HG03097 (cell line): ENCODE measurements around the gene TRIM32.

Experiments used
- ATAC-seq: cut with Tn5 transposase; IDR thresholded peaks from one replicate; pipeline ENCODE4 v1.9.1; 2021; ENCODE audit not compliant: unreplicated experiment, low FRiP score

TRIM32 gene

DNA sequence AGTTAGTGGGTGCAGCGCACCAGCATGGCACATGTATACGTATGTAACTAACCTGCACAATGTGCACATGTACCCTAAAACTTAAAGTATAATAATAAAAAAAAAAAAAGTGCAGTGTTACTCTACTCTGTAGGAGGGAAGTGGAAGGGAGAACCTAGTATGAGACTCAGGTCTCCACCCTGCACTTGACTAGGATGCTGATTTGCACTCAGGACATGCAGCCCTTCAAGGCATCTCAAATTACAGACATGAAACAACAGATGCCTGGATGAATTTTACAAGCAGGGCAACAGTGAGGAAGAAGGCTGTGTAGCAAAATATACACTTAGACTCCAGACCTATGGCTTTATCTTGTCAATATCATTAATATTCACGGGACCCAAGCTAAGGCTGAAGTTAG lies 16.5 kb downstream of the TRIM32 start:
- no peak for ATAC-seq

DNA sequence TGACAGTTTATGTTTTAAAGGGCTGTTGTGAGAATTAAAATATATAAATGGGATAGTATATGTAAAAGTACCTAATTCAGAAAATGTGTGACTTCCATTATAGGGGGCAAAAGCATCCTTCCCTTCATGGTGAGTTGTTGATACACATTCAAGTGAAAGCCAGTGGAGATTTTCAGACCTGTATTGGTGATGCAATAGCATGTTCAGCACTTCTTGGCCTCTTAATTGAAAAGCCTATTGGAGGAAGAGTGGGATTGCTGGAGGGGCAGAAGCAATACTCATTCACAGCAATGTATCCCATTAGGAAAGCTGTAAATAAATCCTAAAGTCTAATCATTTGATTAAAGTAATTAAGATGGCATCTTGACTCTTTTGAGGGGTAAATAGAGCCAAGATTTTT lies 17.4 kb downstream of the TRIM32 start:
- ATAC-seq: no peak

DNA sequence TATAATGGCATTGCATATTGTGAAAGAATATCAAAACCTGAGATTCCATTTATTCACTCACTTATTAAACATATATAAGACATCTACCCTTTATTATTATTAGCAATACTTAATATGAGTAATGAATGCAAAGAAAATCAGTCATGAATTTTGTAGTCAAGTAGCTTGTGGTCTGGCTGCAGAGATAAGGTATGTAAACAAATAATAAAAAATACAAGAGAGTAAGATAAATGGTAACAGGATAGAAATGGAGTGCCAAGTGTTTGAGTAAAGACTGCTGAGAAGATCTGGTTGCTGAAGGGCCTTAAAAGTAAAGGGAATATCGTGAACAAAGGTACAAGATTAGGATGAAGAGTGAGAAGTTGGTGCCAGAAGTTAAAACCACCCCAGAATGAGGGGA lies 18.4 kb downstream of the TRIM32 start:
- no peak for ATAC-seq

DNA sequence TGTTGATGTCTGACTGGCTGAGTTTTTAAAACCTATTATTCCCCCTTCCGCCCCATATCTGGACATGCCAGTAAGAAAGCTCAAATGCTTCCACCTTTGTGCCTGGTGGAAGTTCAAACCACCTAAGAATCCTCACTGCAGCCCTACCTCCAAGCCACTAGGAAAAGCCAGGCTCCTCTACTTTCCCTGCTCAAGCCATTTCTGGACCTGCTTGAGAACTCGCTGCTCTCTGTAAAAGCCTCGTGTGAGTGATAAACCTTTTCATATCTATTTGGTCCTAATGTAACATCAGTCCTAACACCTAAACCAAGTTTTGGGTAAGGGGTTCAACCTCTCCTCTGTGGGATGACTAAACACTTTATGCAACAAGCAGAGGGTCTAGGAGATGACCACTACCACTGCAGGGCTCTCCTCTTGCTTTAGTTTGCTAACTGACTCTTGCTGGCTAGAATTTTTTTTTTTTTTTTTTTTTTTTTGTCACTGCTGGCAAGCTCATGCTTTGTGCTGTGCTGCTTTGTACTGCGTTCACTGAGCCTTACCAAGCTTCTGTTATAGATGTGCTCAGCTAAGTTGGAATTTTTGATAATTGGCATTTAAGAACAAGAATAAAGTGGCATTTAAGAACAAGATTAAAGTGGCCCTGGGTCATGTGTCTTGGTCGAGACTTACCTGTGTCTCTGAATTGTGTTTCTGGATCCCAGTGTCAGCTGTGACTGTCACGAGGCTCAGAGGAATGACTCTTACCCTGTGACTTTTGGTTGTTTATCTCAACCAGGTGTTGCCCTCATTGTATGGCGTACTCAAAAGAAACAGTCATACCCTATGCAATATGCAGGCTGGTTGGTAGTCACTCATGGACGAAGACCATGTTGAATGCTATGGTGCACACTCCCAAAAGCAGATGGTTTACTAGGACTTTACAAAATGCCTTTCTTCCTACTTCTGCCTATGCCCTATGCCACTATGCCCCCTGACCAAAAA lies 19.5 kb downstream of the TRIM32 start:
- ATAC-seq: no peak

DNA sequence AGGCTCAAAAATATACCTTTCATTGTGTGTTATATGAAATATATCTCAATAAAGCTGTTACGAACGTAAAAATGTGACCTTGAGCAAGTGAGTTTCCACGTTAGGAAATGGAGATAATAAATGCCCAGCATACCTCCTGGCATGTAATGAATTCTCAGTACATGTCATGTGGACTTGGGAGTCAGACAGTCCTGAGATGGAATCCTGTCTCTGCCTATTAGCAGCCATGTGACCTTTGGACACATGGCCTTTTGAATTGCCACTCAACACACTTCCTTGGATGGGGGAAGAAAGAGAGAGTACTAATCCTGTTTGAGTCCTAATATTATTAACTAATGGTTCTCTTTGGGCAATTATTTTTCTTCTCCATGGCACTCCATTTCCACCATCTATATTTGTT lies 25.7 kb downstream of the TRIM32 start:
- ATAC-seq: no peak

DNA sequence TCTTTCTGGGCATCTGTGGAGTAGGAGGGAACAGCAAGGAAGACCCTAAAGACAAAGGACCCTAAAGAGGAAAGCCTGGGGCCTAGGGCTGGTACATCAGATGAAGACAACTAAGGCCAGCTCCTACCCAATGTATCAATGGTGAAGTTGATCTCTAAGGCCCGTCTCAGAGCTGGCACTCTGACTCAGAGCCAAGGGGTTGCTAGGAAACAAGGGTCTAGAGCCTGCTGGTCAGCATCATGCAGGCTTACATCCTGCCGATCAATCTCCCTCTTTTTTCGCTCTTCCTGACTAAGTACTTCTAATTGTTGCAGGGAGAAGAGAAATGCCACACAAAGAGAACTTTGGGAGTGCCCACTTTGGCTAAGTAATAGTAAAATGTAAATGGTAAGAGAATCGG lies 26.2 kb downstream of the TRIM32 start:
- ATAC-seq: no peak

DNA sequence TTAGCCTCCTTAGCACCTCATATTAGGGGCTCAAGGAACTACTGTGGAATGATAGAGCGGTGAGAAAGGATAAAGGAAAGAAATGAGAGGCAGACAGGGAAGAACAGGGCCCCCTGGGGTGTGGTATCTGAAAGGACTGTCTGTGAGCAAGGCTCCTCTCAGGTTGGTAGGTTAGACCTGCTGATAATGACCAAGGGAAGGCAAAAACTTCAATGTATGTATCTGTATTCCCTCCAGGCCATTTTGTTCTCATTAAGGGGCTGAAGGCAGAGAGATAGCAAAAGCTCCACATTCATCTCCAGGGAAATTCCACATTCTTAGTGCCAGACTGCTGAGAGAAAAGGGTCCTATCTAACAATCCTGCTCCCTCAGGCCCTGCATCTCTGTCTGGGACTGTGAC lies 28.6 kb downstream of the TRIM32 start:
- no peak for ATAC-seq

DNA sequence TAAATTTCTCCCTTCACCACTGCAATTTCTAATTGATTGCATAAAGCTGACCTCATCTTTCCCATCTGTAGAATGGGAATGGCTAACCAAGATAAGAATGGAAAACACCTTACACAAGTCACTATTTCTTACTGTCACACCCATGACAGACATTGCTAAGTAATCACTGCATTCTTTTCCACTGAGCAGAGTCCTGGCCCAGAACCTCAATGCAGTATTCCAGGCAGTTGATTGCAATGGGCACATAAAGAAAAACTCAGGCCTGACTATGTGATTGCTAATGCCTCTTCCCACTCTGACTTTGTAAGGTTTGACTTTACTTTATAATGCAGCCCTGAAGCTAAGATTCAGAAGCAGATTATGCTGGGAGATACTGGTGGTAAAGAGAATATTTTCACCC lies 29.3 kb downstream of the TRIM32 start:
- ATAC-seq: no peak

DNA sequence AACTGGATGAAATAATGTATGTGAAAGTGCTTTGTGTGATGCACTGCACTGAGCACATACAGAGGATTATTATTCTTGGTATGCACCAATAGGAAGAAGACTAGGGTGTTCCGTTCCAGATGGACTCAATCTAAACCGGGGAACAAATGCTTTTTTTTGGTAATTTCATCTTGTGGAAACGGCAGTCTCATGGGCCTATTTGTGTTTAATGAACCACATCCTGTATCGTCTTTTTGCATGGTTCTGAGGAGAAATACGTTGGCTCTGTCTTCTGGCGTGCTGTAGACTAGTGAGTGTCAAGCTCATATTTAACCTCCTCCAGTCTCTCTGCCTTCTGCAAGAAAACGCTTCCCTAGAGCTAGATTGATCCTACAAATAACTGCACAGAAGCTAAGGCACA lies 30.0 kb downstream of the TRIM32 start:
- ATAC-seq: no peak

DNA sequence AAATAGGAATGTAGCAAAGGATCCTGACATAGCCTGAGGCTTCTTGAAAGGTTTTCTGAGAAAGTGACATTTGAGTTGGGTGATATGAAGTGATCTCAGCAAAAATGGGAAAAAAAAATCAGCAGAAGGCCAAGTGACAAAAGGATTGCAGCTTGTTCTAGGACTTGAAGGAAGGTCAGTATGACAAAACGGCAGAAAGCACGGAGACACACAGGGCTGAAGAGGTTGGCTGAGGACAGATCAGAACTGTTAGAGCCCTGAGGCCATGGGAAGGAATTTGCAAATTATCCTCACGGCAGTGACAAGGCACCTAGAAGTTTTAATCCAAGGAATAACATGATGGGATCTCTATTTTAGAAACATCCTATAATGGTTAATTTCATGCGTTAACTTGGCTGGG lies 31.0 kb downstream of the TRIM32 start:
- ATAC-seq: no peak

DNA sequence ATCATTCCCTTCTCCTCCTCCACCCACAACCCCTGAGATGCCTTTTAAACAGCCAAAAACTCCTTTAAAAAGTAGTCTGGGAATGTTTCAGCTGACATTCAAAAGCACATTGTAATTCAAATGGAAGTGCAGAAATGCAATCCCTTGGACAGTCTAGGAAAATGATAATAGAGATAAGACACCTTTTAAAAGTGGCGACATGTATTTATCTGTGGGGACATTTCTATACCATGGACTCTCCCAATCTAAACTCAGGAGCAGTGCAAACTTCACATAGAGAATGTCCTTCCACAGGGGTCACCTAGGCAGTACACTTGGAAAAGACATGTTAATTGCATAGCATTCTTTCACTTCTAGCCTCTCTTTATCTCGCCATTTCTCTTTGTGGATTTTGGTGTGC lies 33.0 kb downstream of the TRIM32 start:
- no peak for ATAC-seq

DNA sequence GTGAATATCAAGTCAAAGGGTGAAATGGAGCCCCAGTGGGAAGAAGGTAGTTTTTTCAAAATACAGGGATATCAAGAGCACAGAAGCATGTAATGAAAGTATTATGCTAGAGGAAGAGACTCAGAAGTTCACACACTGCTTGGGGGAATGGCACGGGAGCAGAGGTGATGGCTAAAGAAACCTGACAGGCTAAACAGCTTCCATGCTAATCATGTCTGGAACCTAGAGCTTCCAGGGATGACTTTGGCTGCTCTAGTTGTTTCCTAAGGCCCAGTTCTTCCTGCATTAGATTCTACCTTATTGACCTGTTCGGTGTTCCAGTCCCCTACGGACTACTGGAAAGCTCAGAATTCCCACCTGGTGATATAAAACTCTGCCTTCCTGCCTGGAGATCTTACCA lies 34.3 kb downstream of the TRIM32 start:
- ATAC-seq: no peak

DNA sequence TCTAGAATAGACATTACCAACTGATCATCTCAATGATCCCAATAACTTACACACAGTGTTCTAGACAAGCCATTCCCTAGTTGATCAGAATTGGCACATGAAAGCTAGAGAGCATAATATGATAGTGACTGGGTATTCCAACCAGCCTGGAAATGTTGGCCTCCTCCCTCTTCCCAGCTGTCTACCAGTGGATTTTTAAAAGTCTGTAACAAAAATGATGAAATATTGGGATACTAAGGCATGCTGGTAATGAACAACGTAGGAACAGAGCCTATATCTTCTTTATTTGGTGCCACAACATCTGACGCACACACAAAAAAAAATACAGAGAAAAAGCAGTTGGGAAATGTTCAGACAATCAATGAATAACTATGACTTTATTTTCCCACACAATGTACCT lies 34.8 kb downstream of the TRIM32 start:
- no peak for ATAC-seq

DNA sequence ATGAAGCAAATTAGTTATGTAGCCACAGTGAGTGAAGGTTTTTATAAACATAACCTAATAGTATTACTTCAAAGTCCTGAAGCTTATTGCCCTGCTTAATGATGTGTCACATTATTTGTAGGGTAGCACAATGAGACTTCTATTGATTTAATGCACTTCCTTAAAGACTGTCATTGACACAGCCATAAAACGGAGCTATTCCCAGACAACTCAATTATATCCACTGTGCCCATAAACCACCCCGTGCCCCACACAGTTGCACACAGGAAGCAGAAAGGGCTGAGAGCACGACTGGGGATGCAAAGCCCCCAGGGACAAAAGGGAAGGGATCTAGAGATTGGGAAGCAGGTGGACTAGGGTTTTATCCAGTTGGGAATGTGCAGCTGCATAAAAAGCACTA lies 37.0 kb downstream of the TRIM32 start:
- no peak for ATAC-seq

DNA sequence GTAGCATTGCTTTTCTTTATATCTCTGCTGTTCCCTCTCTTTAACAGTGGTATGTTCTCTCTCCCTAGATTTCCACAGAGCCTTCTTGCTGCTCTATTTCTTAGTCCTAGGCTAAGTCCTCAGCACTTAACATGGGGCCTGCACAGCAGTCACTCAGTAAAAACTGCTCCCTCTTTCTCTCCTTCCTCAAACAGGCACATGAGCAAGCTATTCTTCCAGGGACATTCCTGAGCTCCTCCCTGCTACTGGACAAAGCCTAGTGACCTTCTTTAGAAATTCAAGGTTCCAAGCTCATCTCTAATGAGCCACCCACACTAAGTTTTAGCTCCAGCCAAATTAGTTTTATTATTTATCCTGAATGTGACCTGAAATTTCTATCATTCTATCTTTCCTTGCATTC lies 39.5 kb downstream of the TRIM32 start:
- no peak for ATAC-seq

DNA sequence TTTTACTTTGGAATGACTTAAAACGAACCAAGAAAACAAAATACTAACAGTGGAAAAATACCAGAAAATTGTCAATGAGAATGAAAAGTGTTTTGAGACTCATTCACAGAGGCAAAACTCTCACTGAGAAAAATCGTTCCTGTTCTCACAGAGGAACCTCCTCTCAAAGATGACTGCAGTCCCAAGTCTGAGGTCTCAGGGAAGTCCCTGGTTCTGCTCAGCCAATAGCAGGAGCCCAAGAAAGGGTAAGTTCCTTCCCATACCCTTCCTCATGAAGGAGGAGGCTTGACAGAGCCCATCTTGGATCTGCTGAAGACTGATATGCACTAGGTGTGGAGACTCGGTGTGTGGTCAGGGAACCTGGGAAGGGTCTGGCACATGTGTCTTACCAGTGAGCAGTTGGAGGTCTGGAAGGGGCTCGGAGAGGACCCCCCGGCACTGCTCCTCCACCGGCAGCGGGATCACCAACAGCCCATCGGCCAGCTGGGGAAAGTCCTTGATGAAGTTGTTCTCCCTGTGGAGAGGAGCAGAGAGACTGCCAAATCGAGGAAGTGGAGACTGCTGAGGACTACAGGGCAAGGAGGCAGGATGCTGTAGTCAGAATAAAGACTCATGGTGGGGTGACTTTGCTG lies 46.0 kb downstream of the TRIM32 start:
- no peak for ATAC-seq

DNA sequence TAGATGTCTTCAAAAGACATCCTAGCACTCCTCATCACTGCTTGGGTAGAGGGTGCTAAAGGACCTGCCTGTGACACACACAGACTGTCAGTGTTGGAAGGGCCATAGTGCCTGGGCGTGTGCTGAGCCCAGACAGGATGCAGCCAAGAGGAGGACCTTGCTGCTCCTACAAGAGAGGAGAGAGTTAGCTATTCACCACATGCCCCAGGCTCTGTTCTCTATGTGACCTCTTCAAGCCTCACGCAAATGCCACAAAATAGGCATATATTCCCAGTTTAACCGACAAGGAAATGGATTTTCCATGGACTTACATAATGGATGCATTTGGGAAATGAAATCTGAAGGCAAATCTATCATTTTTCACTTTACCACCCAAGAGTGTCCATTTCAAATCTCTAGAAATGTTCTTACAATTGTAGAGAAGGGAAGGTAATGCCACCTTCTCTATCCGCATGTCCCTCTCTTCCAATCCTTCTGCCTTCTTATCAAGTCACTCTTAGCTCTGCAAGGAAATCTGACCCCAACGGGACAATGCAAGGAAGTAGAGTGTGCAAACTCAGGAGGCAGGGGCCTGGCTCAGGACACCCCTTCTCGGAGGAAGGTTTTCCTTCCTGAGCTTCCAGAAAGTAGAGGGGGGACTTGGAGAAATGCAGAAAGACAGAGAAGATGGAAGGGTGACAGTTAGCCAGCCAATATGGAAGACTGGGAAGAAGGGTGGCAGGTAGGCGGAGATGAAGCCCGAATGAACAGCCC lies 49.5 kb downstream of the TRIM32 start:
- ATAC-seq: no peak

DNA sequence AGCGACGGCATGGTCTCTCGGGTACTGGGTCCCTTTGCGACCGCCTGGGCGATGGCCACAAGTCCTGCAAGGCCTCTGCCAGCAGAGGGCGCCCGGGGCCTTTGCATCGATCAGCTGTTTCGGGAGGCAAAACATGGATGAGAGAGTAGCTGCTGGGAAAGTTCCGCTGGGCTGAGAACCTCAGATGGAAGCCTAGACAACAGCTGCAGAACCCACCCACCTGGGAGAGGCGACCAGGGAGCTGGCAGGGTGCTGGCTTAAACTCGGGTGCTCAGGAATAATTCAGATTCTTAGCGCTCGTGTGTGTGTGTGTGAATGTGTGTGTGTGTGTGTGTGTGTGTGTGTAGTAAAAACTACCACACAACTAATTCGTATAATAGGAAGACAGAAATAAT lies 50.0 kb downstream of the TRIM32 start:
- no peak for ATAC-seq

DNA sequence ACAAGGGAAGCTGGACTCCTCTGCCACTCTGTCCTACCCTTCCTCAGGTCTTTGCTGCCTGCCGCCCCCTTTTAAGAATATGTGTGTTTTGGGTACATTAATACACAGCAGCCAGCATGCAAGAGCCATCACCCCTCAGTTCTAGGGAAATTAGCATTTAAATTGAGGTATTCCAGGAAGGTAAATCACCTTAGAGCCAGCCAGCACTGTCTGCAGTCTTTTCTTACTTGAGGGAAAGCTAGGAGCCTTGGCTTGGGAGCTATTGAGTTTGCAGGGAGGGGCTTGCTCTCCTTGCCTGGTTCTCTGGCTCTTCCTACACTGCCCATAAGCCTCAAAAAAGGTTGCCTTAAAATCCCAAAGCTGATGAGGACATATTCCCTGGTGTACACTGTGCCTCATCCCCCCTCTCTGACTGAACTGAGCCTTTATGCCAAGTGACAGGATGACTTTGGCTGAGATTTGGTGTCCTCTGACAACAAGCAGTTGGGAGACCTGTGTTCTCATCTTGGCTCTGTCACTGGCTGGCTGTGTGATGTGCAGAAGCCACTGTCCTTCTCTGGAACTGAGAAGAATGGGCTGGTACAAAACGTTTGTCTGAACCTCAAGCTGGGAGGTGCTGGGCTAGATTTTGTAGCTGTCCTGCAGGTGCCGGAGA lies 54.1 kb downstream of the TRIM32 start:
- ATAC-seq: no peak

DNA sequence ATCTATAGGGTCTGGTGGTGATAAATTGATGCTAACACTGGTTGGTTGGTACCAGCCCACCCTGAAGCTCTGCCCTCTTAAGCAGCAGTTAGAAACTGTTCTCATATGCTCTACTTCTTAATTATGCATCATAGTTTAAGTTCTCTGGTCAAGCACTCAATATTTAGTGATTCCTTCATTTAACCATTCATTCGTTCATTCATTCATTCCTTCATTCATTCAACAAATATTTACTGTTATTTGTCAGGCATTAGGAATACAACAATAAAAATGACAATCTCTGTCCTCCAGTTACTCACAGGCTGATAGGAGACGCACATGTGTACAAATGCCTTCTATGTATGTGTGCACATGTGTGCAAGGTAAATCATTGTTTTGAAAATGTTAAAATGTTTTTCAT lies 54.6 kb downstream of the TRIM32 start:
- no peak for ATAC-seq

DNA sequence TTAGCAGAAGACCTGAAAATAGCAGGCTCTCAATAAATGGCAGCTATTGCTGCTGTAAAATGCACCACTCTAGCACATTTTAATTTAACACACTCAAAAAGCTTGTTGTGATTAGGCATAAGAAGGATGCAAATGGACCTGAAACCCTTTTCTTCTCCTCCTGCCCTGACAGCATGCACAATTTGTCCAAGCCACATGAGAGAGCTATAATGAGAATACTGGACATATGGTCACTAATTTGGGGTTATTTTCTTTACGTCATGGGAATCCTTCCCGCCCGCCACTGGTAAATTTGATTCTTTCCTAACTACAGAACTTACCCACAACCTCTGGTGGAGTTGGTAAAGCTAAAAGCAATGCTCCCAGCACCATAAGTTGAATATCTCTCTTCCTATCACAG lies 62.1 kb downstream of the TRIM32 start:
- ATAC-seq: no peak
